EL (cell line): ENCODE measurements around the gene CCT5.
"Not testable (repeated sequence)": the region's sequence is repeated elsewhere in the genome, so short reads cannot be mapped to it uniquely, and the experiment has no call there.

Source experiments
- DNase-seq: peaks from one replicate; pipeline ENCODE4 v3.0.0-alpha.2; 2016

The CCT5 gene

DNA sequence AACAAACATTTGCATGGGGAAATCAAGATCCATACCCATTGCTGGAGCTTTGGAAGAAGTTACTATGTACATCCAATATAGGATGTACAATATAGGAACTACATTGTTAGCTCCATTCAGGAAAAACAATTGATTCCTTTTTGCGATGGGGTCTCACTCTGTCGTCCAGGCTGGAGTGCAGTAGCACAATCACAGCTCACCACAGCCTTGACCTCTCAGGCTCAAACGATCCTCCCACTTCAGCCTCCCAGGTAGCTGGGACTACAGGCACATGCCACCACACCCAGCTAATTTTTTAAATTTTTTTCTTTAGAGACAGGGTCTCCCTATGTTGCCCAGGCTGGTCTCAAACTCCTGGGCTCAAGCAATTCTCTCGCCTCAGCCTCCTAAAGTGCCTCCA is 2.9 kb upstream of the CCT5 start:
- DNase-seq = not testable (repeated sequence)

DNA sequence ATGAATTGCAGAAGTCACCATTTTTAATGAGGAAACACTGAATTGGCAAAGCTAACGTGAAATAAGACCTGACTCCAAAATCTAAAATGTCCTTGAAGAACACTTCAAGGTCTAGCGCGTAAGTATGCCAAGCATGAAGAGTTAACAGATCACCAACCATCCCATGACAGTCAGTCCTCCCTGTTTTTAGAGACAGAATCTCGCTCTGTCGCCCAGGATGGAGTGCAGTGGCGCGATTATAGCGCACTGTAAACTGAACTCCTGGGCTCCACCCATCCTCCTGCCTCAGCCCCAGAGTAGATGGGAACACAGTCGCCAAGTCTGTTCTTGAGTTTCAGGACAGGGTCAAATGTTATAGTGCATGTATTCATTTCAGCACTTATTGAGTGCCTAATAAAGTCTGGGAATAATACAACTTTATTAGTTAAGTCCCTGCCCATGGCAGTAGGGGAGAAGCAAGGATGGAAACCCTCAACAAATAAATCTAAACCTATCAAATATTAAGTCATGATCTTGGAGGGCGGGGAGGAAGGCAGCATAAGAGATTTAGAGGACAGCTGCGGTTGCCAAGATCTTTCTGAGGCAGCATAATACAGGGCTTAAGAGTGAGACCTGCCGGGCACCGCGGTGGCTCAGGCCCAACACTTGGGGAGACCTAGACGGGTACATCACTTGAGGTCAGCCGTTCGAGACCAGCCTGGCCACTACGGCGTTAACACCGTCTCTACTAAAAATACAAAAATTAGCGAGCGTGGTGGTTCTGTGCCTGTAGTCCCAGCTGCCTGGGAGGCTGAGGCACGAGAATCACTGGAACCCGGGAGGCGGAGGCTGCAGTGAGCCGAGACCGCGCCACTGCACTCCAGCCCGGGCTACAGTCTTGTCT is 1.5 kb upstream of the CCT5 start:
- no peak for DNase-seq

DNA sequence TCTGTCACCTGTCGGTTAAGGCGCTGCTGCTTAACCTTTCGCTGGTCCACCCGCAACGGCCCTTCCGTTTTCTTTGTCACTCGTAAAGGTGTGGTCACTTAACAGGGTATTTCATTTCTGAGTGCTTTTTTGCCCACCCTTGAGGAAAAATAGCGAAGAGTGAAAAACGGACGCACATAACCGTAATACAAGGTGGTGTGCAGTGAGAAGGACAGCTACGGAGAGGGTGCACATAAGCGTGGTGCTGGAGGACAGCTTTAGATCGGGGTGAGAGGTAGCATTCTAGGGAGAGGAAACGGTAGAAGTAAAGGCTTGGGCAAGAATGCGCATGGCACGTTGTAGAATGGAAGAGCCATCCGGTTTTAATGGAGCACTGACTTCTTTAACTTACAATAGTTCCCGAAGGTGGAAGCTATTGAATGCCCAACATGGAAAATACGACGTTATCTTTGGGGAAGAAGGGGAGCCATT is 761 bp downstream of the CCT5 start:
- DNase-seq = peak; percentile 32

DNA sequence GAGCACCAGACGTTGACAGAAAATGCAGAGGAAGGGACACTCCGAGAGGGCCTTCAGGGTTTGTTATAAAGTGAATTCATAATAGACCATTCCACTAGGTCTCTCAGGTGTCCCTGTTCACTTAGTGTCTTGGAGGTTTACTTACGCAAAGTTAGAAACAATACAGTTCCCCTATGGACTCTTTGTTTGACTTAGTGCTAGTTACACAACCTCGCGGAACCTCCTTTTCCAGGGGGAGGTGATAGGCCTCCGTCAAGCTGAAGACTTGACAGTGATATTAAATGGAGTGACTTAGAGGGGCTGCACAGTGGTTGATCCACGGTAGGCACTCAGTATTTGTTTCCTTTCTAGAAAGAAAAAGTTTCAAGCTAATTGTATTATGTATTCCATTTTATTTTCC is 1.3 kb downstream of the CCT5 start:
- DNase-seq = no peak

DNA sequence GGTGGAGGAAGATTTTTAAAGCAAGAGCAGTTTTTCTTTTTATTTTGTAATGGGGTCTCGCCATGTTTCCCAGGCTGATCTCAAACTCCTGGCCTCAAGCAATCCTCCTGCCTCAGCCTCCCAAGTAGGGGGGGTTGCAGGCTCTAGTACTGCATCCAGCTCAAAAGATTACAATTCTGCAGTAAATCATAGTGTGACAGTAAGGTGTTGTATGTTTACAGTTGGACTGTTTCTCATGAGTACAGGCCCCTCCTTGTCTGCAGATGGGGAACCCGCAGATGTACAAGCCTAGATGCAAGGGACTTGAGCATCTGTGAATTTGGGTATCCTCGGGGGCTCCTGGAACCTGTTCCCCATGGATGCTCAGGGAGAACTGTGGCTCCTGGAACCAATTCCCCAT is 3.3 kb downstream of the CCT5 start:
- no peak for DNase-seq

DNA sequence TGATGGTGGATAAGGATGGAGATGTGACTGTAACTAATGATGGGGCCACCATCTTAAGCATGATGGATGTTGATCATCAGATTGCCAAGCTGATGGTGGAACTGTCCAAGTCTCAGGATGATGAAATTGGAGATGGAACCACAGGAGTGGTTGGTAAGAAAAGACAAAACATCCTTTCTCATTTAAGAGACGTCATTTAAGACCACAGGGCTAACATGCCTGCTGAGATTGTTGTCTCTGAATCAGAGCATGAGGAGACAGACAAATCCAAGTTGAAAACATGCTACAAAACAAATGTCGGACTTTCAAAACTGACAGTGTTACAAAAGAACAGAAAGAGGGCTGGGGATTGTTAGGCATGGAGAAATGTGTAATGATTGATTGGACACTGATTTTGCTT is 4.6 kb downstream of the CCT5 start:
- no peak for DNase-seq

DNA sequence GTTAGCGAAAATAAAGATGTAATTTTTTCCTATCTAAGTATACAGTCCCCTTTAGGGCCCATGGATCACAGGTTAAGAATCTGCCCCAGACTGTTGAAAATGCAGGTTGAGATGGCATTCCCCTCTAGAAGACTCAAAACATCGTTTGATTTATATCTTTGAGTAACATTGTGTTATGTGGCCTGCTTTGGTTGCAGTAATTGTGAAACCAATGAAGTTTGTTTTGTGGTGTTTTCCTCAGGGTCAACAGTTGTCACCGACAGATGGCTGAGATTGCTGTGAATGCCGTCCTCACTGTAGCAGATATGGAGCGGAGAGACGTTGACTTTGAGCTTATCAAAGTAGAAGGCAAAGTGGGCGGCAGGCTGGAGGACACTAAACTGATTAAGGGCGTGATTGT is 7.8 kb downstream of the CCT5 start:
- DNase-seq = no peak

DNA sequence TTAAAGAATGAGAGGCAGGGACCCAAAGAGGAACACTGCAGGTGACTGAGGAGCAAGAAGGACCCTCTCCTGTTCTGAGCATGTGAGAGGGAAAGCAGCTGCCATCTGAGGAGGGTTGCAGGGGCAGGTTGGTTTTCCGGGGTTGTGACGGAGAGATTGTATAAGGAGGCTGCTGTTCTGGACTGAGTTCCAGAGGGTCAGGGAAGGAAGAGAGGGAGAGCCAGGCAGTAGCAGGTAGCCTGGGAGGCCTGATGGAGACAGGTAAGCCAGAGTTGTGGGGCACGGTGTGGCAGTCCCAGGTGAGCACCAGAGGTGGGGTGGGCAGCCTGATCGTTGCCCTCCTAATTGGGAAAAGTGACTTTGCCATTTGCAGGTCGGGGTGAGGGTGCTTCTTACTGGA is 9.8 kb downstream of the CCT5 start:
- DNase-seq = no peak

DNA sequence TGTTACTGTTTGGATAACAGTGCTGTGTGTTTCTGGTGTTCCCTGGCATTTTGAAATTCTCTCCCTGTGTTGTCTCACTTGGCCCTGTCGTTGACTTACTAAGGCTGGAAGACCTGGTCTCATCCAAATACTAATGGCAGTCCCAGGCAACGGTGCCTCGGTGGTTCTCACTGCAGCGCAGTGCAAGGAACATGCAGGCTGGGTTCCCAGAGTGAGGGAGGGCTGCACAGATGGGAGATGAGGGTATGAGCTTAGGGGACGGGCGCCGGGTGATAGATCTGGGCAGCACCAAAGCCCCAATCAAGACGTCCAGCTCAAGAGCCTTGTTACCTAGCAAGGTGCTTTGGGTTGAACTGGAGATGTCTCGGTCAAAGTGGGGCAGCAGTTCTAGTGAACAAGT is 11.0 kb downstream of the CCT5 start:
- DNase-seq = no peak

DNA sequence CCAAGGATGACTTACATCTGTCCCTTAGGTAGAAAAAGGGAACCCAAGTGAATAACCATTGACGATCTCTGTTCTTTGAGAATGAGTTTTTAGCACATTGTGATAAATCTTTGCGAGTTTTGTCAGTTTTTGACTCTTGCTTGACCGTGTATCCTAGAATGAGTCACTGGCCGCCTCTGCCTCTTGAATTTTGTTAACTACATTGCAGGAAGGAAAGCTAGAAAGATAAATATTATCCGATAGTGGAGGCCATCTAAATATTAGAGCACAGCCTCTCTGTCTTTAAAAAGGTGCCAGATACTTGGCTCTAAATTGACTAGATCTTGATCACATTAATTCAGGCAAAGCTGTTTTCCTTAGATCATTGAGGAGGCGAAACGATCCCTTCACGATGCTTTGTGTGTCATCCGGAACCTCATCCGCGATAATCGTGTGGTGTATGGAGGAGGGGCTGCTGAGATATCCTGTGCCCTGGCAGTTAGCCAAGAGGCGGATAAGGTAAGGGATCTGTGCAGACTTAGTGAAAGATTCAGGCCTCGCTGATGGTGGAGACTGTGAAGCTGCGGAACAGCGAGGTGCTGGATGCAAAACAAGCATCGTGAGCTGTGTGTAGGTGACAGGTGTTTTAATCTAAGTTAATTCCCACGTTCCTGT is 12.2 kb downstream of the CCT5 start:
- DNase-seq = no peak

DNA sequence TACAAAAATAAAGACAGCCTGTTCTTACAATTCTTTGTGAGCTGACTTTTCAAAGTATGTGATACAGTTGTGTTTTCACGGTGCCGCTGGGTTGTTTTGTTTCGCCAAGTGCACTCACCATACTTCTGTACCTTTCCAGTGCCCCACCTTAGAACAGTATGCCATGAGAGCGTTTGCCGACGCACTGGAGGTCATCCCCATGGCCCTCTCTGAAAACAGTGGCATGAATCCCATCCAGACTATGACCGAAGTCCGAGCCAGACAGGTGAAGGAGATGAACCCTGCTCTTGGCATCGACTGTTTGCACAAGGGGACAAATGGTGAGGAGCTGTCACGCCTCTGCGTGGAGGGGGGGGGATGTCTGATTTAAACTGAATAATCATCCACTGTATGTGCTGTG is 12.9 kb downstream of the CCT5 start:
- DNase-seq = no peak

DNA sequence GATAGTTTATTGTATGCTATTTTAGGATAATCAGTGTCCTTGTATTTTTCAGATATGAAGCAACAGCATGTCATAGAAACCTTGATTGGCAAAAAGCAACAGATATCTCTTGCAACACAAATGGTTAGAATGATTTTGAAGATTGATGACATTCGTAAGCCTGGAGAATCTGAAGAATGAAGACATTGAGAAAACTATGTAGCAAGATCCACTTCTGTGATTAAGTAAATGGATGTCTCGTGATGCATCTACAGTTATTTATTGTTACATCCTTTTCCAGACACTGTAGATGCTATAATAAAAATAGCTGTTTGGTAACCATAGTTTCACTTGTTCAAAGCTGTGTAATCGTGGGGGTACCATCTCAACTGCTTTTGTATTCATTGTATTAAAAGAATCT is 14.5 kb downstream of the CCT5 start:
- DNase-seq = peak; percentile 19

DNA sequence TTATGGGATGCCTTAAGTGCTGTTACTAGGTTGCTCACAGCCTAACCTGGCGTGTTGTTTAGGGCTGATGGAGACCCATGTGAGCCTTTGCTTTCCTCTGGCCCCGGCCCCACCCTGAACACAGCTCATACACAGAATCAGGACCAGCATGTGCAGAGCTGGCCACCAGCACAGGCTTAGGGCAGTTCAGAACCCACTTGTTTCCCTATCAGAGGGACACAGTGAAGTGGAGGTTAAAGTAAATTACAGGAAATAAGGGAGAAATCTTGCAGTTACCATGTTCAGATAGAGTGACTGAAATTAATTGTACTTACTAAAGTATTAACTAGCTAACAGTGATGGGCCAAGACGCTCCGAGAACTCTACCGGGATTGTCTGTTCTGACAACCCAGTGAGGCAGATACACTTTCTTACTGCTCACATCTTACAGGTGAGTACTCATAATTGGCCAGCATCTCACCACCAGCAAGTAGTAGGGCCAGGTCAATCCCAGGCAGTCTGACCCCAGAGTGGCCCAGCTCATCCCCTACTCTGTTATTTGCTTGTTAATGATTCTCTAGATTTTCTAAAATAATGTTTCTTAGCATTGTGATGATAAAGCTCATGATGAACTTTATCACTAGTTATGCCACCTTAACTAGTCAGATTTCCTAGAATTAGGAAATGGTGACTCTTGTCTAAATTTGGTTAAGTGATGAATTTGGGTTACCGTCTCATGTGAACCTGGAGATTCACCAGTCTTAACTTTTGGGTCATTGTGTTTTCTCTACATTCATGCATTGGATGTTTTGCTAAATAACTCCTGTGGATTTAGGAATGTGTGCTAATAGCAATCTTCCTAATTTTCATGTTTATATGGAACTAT is 15.4 kb downstream of the CCT5 start:
- DNase-seq = no peak

DNA sequence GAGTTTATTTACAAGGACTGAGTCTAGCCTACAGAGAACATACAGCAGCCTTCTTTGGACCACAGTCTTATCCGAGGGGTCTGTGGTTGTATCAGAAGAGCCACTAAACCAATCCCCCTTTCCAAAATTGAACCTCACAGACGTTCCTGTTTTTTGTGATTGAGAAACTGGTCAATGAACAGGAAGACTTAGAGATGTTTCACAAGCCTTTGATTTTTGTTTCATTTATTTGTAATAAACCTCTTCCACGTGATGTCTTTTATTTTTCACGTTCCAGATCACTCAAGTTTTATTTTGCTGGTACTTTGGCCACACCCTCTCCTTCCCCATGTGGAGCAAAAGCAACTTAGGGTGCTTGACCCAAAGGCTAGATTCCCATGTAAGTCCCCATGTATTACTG is 16.1 kb downstream of the CCT5 start:
- no peak for DNase-seq

DNA sequence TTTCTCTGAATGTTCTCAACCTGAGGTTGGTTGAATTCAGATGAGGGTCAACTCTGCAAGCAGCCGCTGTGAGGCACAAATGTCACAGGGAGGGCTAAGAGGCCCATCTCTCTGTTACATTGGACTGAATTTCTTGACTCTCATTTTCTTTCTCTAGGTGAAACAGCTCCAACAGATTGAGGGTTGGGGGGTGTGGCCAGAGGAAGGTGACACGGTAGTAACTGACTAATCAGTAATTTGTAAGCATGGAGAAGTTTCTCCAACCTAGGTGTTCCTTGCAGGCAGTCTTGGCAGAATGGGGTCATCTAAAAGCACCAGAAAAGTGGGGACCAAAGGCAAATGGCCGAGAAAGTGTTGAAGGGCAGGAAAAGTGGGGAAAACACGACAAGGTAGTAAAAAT is 16.8 kb downstream of the CCT5 start:
- no peak for DNase-seq

DNA sequence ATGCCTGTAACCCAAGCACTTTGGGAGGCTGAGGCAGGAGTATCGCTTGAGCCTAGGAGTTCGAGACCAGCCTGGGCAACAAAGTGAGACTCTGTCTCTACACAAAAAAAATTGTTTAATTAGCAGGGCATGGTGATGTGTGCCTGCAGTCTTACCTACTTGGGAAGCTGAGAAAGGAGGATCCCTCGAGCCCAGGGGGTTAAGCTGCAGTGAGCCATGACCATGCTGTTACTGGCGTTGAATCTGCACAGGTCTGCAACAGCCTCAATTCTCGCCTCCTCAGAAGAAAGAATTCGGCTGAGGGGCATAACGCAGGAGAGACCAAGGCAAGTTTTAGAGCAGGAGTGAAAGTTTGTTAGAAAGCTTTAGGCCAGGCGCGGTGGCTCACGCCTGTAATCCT is 18.0 kb downstream of the CCT5 start:
- no peak for DNase-seq

DNA sequence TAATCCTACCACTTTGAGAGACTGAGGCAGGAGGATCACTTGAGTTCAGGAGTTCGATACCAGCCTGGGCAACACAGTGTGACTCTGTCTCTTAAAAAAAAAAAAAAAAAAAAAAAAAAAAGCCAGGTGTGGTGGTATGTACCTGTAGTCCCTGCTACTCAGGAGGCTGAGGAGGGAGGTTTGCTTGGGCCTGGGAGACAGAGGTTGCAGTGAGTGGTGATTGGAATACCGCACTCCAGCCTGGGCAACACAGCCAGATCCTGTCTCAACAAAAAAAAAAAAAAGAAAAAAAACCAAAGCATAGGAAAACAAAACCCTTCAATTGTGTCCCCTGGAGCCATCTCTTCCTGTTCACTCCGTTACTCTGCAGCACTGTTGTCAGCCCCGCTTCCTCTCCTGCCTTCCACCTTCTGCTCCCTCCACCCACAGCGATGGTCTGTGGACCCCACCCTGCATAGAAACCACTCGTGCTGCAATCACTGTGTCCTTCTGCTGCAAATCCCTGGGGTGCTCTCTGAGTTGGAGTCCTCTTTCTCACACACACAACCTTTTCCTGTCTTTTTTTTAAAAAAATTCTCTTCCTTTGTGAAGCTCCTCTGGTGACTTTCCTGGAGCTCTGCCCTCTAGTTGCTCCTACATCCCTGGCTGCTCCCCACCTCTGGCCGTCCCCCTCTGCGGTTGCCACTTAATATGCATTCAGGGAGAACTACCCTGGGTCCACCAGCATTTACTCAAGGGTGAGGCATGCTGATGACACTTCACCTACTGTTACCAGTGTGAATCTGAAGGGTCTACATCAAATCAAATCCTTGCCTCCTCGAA is 22.2 kb downstream of the CCT5 start:
- no peak for DNase-seq

DNA sequence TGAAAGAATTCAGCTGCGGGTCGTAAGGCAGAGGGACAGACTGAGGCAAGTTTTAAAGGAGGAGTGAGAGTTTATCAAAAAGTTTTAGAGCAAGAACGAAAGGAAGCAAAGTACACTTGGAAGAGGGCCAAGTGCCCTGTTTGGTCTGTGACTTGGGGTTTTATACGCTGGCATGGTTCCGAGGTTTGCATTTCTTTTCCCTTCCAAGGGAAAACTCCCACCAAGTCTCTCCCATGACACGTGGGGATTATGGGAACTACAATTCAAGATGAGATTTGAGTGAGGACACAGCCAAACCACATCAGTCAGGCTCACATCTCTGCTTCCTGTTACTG is 22.8 kb downstream of the CCT5 start:
- not testable (repeated sequence) for DNase-seq

DNA sequence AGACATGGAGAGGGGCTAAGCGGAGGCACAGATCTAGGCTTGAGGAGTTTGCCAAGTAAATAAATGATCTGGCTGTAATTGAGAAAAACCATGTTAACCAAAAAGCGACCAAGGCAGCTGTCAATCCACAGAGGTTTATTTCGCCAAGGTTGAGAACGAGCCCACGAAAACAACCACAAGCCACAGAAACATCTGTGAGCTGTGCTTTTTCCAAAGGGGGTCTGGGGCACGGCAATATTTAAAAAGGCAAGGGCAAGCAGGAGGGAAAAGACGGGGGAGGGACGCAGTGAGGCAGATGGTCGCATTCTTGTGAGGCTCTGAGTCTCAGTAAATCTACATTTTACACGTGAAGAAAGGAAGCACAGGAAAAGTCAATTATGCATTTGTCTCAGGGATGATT is 25.4 kb downstream of the CCT5 start:
- no peak for DNase-seq

DNA sequence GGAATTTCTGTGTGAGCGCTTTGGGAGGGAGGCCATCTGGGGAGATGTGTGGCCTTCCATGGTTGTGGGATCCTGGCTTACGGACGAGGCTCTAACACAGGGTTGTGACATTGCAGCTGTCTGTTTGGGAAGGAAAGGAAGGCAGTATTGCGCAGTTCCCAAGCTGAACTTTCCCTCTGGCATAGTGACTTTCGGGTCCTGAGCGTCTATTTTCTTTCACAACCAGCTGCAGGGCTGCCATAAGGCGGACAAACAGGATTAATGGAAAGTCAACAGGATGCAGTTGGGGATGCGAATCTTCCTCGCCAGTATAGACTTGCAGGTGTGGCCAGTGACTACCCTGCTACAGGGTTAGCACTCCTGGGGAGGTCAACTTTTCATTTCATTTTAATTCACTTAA is 25.9 kb downstream of the CCT5 start:
- DNase-seq = no peak

DNA sequence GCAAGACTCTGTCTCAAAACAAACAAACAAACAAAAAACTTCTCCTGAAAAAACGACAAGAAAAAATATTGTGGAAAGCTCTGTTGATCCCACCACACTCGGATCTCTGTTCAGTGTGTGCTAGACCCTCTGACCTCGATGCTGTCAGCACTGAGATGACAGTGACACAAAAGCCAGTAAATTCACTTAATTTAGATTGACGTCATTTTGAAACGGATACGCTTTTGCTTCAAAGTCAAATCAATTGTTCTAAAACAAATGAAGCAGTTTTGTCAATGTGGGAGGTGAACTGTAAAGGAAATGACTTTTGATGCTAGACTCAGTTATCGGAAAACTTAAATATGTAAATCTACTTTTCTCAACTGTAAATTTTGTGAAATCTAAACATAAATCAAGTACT is 26.6 kb downstream of the CCT5 start:
- no peak for DNase-seq

DNA sequence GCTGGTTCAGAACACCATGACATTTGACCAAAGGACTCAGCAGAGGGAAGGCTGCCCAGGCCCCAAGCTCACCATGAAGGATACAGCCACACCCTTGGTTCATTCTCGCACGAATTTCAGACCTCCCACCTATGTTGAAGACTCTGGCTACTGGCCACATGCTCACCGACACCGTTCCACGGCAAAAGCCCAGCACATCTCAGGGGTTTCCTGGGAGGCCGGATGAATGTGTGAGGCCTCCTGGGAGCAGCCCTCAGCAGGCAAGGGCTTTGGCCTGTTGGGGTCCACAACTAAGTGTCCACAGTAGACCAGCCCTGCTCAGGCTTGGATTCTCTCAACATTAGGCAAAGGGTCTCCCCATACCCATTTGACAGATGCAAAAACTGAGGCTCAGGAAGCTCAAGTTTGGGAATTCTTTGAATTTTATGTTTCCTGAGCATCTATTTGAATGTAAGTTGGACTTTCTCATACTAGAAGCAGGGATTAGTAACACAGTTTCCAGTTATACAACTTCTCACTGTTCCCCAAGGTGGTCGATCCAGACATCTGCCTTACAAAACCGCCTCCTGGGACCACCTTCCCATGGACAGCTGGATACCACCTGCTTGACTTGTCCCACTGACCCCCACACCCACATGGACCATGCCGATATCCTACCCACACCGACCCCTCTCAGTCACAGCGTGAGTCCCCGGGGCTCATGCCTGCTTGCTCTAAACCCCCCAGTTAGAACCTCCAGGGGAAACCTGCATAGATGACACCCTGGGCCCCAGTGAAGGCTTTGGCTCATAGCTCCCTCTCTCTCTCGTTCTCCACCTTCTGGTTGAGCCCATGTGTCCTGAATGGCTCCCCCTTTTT is 27.9 kb downstream of the CCT5 start:
- DNase-seq = no peak
